CD8-positive, alpha-beta memory T cell (primary cell): ENCODE data around the gene MFN2. TPM values are rescaled to one million over a fixed set of nuclear protein-coding genes. Genes with fewer than 3 reads are reported as not detected.
A peak's percentile ranks its signal among the peaks of the same experiment; 100 is the strongest.

Experiments
- CTCF ChIA-PET: fragments of 350-600 bp; sonication (Branson Sonifier 250); formaldehyde crosslinking; loops from one replicate; lab custom pipeline; 2021; ENCODE audit warnings: antibody characterized with exemption; lab: Charles Lee
- POLR2A ChIA-PET: fragments of 350-600 bp; sonication (Branson Sonifier 250); formaldehyde crosslinking; loops from one replicate; lab custom pipeline; 2021; ENCODE audit warnings: antibody characterized with exemption; lab: Charles Lee
- DNase-seq, 5 donors: peaks; one replicate each; pipeline versions ENCODE4 v3.0.0 to v3.0.0-alpha.2; 2020 to 2022; ENCODE audit warnings: mixed read lengths in 1 of 5
- H3K27ac ChIP-seq: one replicate; pipeline ENCODE4 v1.7.0; 2013; ENCODE audit warnings: low read depth, mild to moderate bottlenecking, low read length, moderate library complexity
- H3K27me3 ChIP-seq: 2 replicates; pipeline ENCODE4 v1.7.0; 2013; ENCODE audit warnings: low read length, mild to moderate bottlenecking; ENCODE audit not compliant: insufficient read depth, poor library complexity, severe bottlenecking
- H3K36me3 ChIP-seq: 2 replicates; pipeline ENCODE4 v1.7.0; 2013; ENCODE audit warnings: mild to moderate bottlenecking, low read length, moderate library complexity; ENCODE audit not compliant: insufficient read depth
- H3K4me1 ChIP-seq: 2 replicates; pipeline ENCODE4 v1.7.0; 2013; ENCODE audit warnings: mild to moderate bottlenecking, low read length, moderate library complexity; ENCODE audit not compliant: insufficient read depth
- H3K4me3 ChIP-seq: 2 replicates; pipeline ENCODE4 v1.7.0; 2013; ENCODE audit warnings: mild to moderate bottlenecking, low read length
- H3K9me3 ChIP-seq: 2 replicates; pipeline ENCODE4 v1.7.0; 2013; ENCODE audit warnings: mild to moderate bottlenecking, low read length
- H3K27ac Mint-ChIP-seq, 8 donors: one replicate each; pipeline ENCODE4 v1.8.0; 2020 to 2021; ENCODE audit warnings: mixed read lengths in 8 of 8, mild to moderate bottlenecking in 6 of 8, inconsistent platforms in 3 of 8, moderate library complexity in 3 of 8
- H3K27me3 Mint-ChIP-seq, 2 donors: one replicate each; pipeline ENCODE4 v1.8.0; 2020 to 2021; ENCODE audit warnings: mixed read lengths in 2 of 2, mild to moderate bottlenecking in 1 of 2, moderate library complexity in 1 of 2
- H3K36me3 Mint-ChIP-seq, 3 donors: one replicate each; pipeline ENCODE4 v1.8.0; 2020 to 2021; ENCODE audit warnings: mixed read lengths in 3 of 3, inconsistent platforms in 1 of 3, mild to moderate bottlenecking in 1 of 3
- H3K4me1 Mint-ChIP-seq, 3 donors: one replicate each; pipeline ENCODE4 v1.8.0; 2020 to 2021; ENCODE audit warnings: mixed read lengths in 3 of 3, inconsistent platforms in 1 of 3, mild to moderate bottlenecking in 1 of 3
- H3K4me3 Mint-ChIP-seq, 7 donors: one replicate each; pipeline ENCODE4 v1.8.0; 2020 to 2021; ENCODE audit warnings: mixed read lengths in 7 of 7, mild to moderate bottlenecking in 6 of 7, moderate library complexity in 4 of 7, inconsistent platforms in 2 of 7
- H3K9me3 Mint-ChIP-seq, 5 donors: one replicate each; pipeline ENCODE4 v1.8.0; 2020 to 2022; ENCODE audit warnings: mixed read lengths in 5 of 5, mild to moderate bottlenecking in 3 of 5, moderate library complexity in 2 of 5, inconsistent platforms in 1 of 5
- polyA plus RNA-seq: library from polyadenylated mRNA; unstranded; fragments of 300-500 nt; fragmentation: Illumina TruSeq; gene quantifications from one replicate; pipeline ENCODE4 v1.2.3, GENCODE V29; 2021
- total RNA-seq, 2 experiments: library from RNA; stranded (reverse); gene quantifications; one replicate each; pipeline ENCODE4 v1.2.3, GENCODE V29; 2021

Gene MFN2
- total and polyA plus RNA-seq, 3 experiments from 2014 or later, result 40.9 to 97.2 (median 97.1) TPM

DNA sequence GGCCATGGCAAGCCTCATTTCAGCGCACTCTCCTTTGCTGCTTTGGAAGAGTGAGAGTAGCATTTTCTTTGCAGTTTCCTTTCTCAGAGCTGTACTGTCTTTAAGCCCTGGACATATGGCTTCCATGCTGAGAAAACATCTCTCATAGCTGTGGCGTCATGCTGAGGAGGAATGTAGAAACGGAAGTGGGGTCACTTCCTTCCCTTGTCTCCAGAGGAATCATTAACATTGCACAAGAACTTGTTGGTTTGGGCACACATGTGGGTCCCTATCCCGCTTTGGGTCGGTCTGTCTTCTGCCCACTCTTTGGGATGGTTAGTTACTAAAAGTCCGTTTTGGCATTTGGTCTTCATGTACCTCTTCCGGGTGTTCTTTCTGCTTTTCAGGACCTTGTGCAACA, 5.6 kb downstream of the MFN2 start:
- ChIA-PET CTCF (no interaction called here), POLR2A (interaction anchor here (0.7 kb wide), 2 partner anchors 51 to 115 kb away, joined by 6 to 7 read pairs; partner anchors contain the start of gene PLOD1)
- no peaks in the 10 kb centered on the region for H3K27me3 Mint-ChIP-seq

DNA sequence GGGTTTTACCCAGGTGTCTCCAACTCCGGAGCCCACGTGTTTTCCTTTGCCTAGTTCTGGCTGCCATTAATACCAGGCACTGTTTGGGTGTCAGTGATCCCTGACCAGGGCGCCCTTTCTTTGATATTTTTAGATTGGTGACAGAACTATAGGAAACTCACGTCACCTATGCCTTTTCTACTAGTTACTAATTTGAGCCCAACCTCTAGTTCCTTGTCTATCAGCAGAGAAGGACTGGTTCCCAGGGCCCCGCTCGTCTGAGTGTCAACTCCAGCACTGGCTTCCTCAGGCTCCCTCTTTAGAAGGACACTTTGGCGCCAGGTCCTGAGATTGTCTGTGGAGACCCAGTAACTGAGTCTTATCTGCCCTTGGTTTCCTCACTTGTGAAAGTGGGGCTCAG, 9.4 kb downstream of the MFN2 start:
- no peak overlapping the region for H3K4me3 ChIP-seq
- CTCF ChIA-PET, result no interaction called here
- H3K4me3 Mint-ChIP-seq, result no peak overlapping the region
- H3K27ac Mint-ChIP-seq, result peak overlapping the region in 1 of 8 donors; percentile 47
- no peaks in the 10 kb centered on the region for H3K9me3 ChIP-seq
- POLR2A ChIA-PET, result interaction anchor here (0.6 kb wide), 1 partner anchor 927 kb away, joined by 7 read pairs; no protein-coding TSS in a partner anchor
- peaks cover 4 to 70% (median 7%) of the 10 kb centered on the region in 3 donors for H3K36me3 Mint-ChIP-seq
- H3K36me3 ChIP-seq, result peaks cover 32% of the 10 kb centered on the region
- peaks cover 20 to 23% (median 22%) of the 10 kb centered on the region in 3 donors for H3K4me1 Mint-ChIP-seq
- H3K4me1 ChIP-seq, result no peaks in the 10 kb centered on the region
- H3K9me3 Mint-ChIP-seq, result no peaks in the 10 kb centered on the region
- DNase-seq, result no peak
- H3K27me3 ChIP-seq, result no peaks in the 10 kb centered on the region
- H3K27ac ChIP-seq, result no peak overlapping the region
- H3K27me3 Mint-ChIP-seq, result no peaks in the 10 kb centered on the region

More for the DNA sequence above, 5.6 kb downstream of the MFN2 start:
- DNase-seq, result no peak
- H3K36me3 ChIP-seq, result peaks cover 39% of the 10 kb centered on the region
- H3K9me3 Mint-ChIP-seq, result no peaks in the 10 kb centered on the region
- H3K36me3 Mint-ChIP-seq, result peaks cover 4 to 73% (median 16%) of the 10 kb centered on the region in 3 donors
- peak overlapping the region in 1 of 7 donors; percentile 78 for H3K4me3 Mint-ChIP-seq
- H3K4me1 ChIP-seq, result peaks cover 24% of the 10 kb centered on the region
- peak overlapping the region in 3 of 8 donors; percentile 26 to 64 (median 35) for H3K27ac Mint-ChIP-seq
- no peak overlapping the region for H3K4me3 ChIP-seq
- H3K4me1 Mint-ChIP-seq, result peaks cover 47 to 59% (median 56%) of the 10 kb centered on the region in 3 donors
- no peaks in the 10 kb centered on the region for H3K9me3 ChIP-seq
- H3K27me3 ChIP-seq, result no peaks in the 10 kb centered on the region
- no peak overlapping the region for H3K27ac ChIP-seq

DNA sequence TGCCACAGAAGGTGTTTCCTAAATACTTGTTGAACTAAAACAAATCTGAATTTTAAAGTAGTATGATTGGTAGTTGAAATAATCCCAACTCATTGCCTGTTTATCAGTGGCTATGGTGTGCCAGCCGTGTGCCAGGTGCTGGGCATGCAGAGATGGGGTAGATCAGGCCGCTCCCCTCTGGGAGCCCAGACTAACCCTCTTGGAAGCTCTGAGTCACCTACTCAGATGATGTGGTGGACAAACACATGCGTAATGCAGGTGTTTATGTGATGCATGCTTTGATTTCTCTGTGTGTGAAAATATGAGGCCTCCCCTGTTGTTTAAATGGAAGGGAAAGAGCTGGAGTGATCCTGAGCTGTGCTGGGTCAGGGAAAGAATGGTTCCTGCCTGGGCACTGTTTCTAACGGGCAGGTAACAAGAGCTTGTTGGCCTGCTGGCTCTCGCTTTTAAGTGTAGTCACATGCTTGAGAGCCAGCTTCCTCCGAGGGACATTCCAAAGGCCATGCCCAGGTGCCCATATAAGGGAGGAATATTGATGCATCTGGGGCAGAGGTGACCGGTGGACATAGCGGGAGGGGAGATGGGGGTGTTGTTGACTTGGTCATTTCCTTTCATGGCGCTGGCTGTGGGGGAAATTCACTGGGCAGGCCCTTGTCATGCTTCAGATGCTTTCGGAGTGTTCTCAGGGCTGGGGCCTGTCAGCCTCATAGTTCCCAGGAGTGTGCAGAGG, 10.2 kb downstream of the MFN2 start:
- H3K4me1 ChIP-seq, result no peaks in the 10 kb centered on the region
- H3K27me3 ChIP-seq, result no peaks in the 10 kb centered on the region
- Mint-ChIP-seq H3K27me3 (no peaks in the 10 kb centered on the region), H3K4me1 (peaks cover 15 to 20% (median 16%) of the 10 kb centered on the region in 3 donors), H3K4me3 (no peak overlapping the region), H3K27ac (peak overlapping the region in 1 of 8 donors; percentile 46), H3K36me3 (peaks cover 4 to 70% (median 11%) of the 10 kb centered on the region in 3 donors), H3K9me3 (no peaks in the 10 kb centered on the region)
- H3K36me3 ChIP-seq, result peaks cover 37% of the 10 kb centered on the region
- ChIA-PET CTCF (no interaction called here), POLR2A (interaction anchor here (0.6 kb wide), 1 partner anchor 928 kb away, joined by 7 read pairs; no protein-coding TSS in a partner anchor)
- no peaks in the 10 kb centered on the region for H3K9me3 ChIP-seq
- no peak for DNase-seq
- no peak overlapping the region for H3K4me3 ChIP-seq
- H3K27ac ChIP-seq, result no peak overlapping the region

DNA sequence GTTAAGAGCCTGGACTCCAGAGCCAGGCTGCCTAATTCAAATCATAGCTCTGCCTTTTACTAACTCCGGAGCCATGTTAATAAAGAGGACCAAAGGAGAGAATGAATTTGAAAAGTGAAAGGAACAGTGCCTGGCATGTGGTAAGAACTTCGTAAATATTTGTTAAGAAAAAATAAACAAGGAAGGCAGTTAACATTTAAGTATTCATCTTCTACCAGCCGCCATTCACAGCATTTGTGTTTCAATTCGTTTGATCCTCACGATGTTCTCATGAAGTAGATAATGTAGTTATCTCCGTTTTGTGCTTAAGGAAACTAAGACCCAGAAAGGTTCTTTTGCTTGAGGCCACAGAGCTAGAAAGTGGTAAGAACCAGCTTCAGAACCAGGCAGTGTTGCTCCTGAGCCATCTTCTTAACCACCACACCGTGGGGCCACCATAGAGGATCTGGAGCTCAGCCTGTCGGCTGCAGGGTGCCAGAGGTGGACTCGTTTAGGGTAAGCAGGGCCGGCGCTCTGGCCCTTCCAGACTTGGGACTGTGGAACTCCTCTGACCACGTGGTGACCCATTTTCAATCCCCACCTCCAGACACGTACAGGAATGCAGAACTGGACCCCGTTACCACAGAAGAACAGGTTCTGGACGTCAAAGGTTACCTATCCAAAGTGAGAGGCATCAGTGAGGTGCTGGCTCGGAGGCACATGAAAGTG, 11.9 kb downstream of the MFN2 start:
- Mint-ChIP-seq H3K27me3 (no peaks in the 10 kb centered on the region), H3K4me1 (peaks cover 8 to 13% (median 9%) of the 10 kb centered on the region in 3 donors), H3K4me3 (no peak overlapping the region), H3K27ac (no peak overlapping the region), H3K36me3 (peaks cover 7 to 76% (median 17%) of the 10 kb centered on the region in 3 donors), H3K9me3 (no peaks in the 10 kb centered on the region)
- Histone ChIP-seq H3K36me3 (peaks cover 44% of the 10 kb centered on the region), H3K27ac (no peak overlapping the region), H3K9me3 (no peaks in the 10 kb centered on the region), H3K4me3 (no peak overlapping the region), H3K27me3 (no peaks in the 10 kb centered on the region), H3K4me1 (no peaks in the 10 kb centered on the region)
- DNase-seq, result no peak
- ChIA-PET CTCF (interaction anchor here (1.5 to 1.7 kb wide), 3 partner anchors 10 to 85 kb away, joined by 3 to 5 read pairs (median 3); partner anchors contain the start of gene MIIP), POLR2A (no interaction called here)

DNA sequence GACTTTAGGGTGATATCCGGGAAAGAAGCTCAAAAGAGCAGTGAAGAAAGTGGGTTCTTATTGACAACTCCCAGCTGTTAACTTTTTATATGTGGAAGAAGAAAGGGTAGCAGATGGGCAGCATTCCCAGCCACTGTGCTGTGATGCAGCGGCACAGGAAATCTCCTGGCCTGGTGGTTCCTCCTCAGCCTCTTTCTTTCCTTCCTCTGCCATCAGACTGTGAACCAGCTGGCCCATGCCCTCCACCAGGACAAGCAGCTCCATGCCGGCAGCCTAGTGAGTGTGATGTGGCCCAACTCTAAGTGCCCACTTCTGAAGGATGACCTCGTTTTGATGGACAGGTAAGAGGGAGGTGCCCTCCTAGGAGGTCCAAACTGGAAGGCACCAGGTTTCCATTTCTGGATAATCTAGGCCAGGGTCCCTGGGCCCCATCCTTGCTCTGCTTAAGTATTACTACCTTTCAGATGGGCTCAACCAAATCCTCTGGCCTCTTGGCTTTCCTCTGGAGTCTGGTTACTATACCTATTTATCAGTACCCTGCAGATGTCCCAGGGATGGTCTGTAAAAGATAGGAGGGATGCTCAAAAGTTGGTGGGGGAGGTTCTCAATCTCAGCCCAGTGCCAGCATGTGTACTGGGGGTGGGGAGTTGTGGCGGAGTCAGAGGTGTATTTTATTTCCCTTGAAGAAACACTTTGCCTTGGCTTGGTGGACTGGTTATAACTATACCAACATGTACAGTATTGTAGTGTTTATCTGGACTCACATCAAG, 17.0 kb downstream of the MFN2 start:
- ChIA-PET POLR2A (interaction anchor here (0.6 kb wide), 1 partner anchor 21 kb away, joined by 5 read pairs; no protein-coding TSS in a partner anchor), CTCF (interaction anchor here (1.1 kb wide), 1 partner anchor 27 kb away, joined by 4 read pairs; no protein-coding TSS in a partner anchor)
- H3K27ac ChIP-seq, result no peak overlapping the region
- no peak overlapping the region for H3K4me3 ChIP-seq
- H3K36me3 ChIP-seq, result peaks cover 44% of the 10 kb centered on the region
- Mint-ChIP-seq H3K27ac (peak overlapping the region in 2 of 8 donors; percentile 46 to 54), H3K27me3 (no peaks in the 10 kb centered on the region), H3K4me1 (no peaks in the 10 kb centered on the region), H3K36me3 (peaks cover 4 to 81% (median 26%) of the 10 kb centered on the region in 3 donors), H3K4me3 (no peak overlapping the region), H3K9me3 (no peaks in the 10 kb centered on the region)
- no peak for DNase-seq
- H3K4me1 ChIP-seq, result no peaks in the 10 kb centered on the region
- no peaks in the 10 kb centered on the region for H3K27me3 ChIP-seq
- no peaks in the 10 kb centered on the region for H3K9me3 ChIP-seq

DNA sequence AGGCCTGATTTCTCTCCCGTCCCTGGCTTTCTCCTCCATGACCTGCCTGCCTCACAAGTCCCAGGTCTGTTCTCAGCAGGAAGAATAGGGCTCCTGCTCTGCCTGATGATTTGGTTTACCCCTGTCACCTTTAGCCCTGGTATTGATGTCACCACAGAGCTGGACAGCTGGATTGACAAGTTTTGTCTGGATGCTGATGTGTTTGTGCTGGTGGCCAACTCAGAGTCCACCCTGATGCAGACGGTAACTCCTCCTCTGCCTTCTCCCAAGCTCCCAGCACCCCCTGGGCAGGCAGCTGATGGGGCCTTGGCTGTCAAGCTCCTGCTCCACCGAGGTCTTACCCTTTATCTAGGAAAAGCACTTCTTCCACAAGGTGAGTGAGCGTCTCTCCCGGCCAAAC, 18.4 kb downstream of the MFN2 start:
- peaks cover 50% of the 10 kb centered on the region for H3K36me3 ChIP-seq
- no peaks in the 10 kb centered on the region for H3K9me3 Mint-ChIP-seq
- no peaks in the 10 kb centered on the region for H3K4me1 Mint-ChIP-seq
- H3K27ac Mint-ChIP-seq, result peak overlapping the region in 1 of 8 donors; percentile 47
- POLR2A ChIA-PET, result no interaction called here
- DNase-seq, result no peak
- no peak overlapping the region for H3K27ac ChIP-seq
- CTCF ChIA-PET, result no interaction called here
- peaks cover 4 to 87% (median 33%) of the 10 kb centered on the region in 3 donors for H3K36me3 Mint-ChIP-seq
- no peaks in the 10 kb centered on the region for H3K27me3 Mint-ChIP-seq
- no peaks in the 10 kb centered on the region for H3K27me3 ChIP-seq
- H3K4me3 ChIP-seq, result no peak overlapping the region
- peak overlapping the region in 1 of 7 donors; percentile 44 for H3K4me3 Mint-ChIP-seq
- H3K9me3 ChIP-seq, result no peaks in the 10 kb centered on the region
- no peaks in the 10 kb centered on the region for H3K4me1 ChIP-seq

DNA sequence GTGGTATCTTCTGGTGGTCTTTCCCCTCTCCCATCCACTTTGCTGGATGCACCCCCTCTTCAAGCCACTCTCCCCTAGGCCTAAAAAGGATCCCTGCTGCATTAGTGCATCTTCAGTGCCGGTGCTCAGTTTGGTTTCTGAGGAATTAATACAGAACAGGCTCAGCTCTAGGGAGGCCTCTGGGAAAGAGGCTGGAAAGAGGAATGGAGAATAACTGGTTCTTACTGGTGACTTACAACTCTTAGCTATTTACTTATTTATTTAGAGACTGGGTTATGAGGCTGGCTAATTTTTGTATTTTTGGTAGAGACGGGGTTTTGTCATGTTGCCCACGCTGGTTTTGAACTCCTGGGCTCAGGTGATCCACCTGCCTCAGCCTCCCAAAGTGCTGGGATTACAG, 19.0 kb downstream of the MFN2 start:
- H3K4me3 Mint-ChIP-seq, result no peak overlapping the region
- ChIA-PET CTCF (no interaction called here), POLR2A (no interaction called here)
- no peak for DNase-seq
- peaks cover 4 to 88% (median 35%) of the 10 kb centered on the region in 3 donors for H3K36me3 Mint-ChIP-seq
- peaks cover 51% of the 10 kb centered on the region for H3K36me3 ChIP-seq
- H3K9me3 Mint-ChIP-seq, result no peaks in the 10 kb centered on the region
- H3K27ac Mint-ChIP-seq, result no peak overlapping the region
- no peaks in the 10 kb centered on the region for H3K4me1 Mint-ChIP-seq
- no peaks in the 10 kb centered on the region for H3K27me3 Mint-ChIP-seq
- H3K9me3 ChIP-seq, result no peaks in the 10 kb centered on the region
- no peak overlapping the region for H3K4me3 ChIP-seq
- H3K4me1 ChIP-seq, result no peaks in the 10 kb centered on the region
- no peaks in the 10 kb centered on the region for H3K27me3 ChIP-seq
- H3K27ac ChIP-seq, result no peak overlapping the region
